ENCODE data around the gene SPAG4.

Gene SPAG4

GRCh38 chr20:35600176-35600992, 15.2 kb upstream of the SPAG4 start:
- DNase-seq, result no peak

- DNase-seq, result peak; percentile 90
These were observed 14.3 kb upstream of the SPAG4 start for GRCh38 chr20:35600993-35601973.

GRCh38 chr20:35601990-35602389, 13.6 kb upstream of the SPAG4 start:
- no peak for DNase-seq

- DNase-seq, result peak; percentile 26
These were observed 12.7 kb upstream of the SPAG4 start for GRCh38 chr20:35602851-35603495.

GRCh38 chr20:35603695-35604448, 11.8 kb upstream of the SPAG4 start:
- no peak for DNase-seq

GRCh38 chr20:35604449-35604747, 11.2 kb upstream of the SPAG4 start:
- DNase-seq, result peak; percentile 50

GRCh38 chr20:35606127-35606526, 9.5 kb upstream of the SPAG4 start:
- DNase-seq, result no peak

GRCh38 chr20:35607003-35607735, 8.5 kb upstream of the SPAG4 start:
- peak; percentile 38 for DNase-seq

- no peak for DNase-seq
These were observed 4.7 kb upstream of the SPAG4 start for GRCh38 chr20:35610833-35611427.

GRCh38 chr20:35611482-35611881, 4.1 kb upstream of the SPAG4 start:
- no peak for DNase-seq

GRCh38 chr20:35616465-35617396, 1.1 kb downstream of the SPAG4 start:
- DNase-seq, result peak; percentile 96

GRCh38 chr20:35617397-35618262, 2.0 kb downstream of the SPAG4 start:
- peak; percentile 92 for DNase-seq

GRCh38 chr20:35618263-35619131, 2.9 kb downstream of the SPAG4 start:
- peak; percentile 75 for DNase-seq

- peak; percentile 93 for DNase-seq
These were observed 3.8 kb downstream of the SPAG4 start for GRCh38 chr20:35619196-35620095.

- DNase-seq, result no peak
These were observed 5.4 kb downstream of the SPAG4 start for GRCh38 chr20:35620818-35621559.

- peak; percentile 35 for DNase-seq
These were observed 5.9 kb downstream of the SPAG4 start for GRCh38 chr20:35621560-35621946.

Data from DMS53 (cell line).